ENCODE measurements around the gene USP25. TPM values are rescaled to one million over a fixed set of nuclear protein-coding genes. Genes with fewer than 3 reads are reported as not detected.

The USP25 gene
- polyA plus RNA-seq, 3 donors, result 51.2 to 60.9 (median 54.4) TPM

GRCh38 chr21:15895142-15896106 is 165.6 kb downstream of the USP25 start:
- peak in 1 of 11 donors; percentile 14 for DNase-seq (ENCODE audit: extremely low read depth in 1 of 11, low read depth in 9 of 11, low spot score in 4 of 11)

GRCh38 chr21:15896501-15896900 is 166.7 kb downstream of the USP25 start:
- no peak for DNase-seq (ENCODE audit: extremely low read depth in 1 of 11, low read depth in 9 of 11, low spot score in 4 of 11)

GRCh38 chr21:15904389-15904788 is 174.6 kb downstream of the USP25 start:
- DNase-seq (ENCODE audit: extremely low read depth in 1 of 11, low read depth in 9 of 11, low spot score in 4 of 11), result no peak

GRCh38 chr21:15908187-15908586 is 178.4 kb downstream of the USP25 start:
- no peak for DNase-seq (ENCODE audit: extremely low read depth in 1 of 11, low read depth in 9 of 11, low spot score in 4 of 11)

- DNase-seq (ENCODE audit: extremely low read depth in 1 of 11, low read depth in 9 of 11, low spot score in 4 of 11), result no peak
These were observed 198.4 kb downstream of the USP25 start for GRCh38 chr21:15928196-15928595.

- no peak for DNase-seq (ENCODE audit: extremely low read depth in 1 of 11, low read depth in 9 of 11, low spot score in 4 of 11)
These were observed 199.1 kb downstream of the USP25 start for GRCh38 chr21:15928686-15929425.

GRCh38 chr21:15929536-15929935 is 199.8 kb downstream of the USP25 start:
- no peak for DNase-seq (ENCODE audit: extremely low read depth in 1 of 11, low read depth in 9 of 11, low spot score in 4 of 11)
